GM21390 (cell line): Measurements from ENCODE around the gene PRPF38B.
"Not testable (repeated sequence)": the region's sequence is repeated elsewhere in the genome, so short reads cannot be mapped to it uniquely, and the experiment has no call there.

ENCODE experiments used
- ATAC-seq: cut with Tn5 transposase; IDR thresholded peaks from one replicate; pipeline ENCODE4 v1.9.1; 2021; ENCODE audit not compliant: unreplicated experiment

Gene PRPF38B

GRCh38 chr1:108691942-108692723 is at the start of gene PRPF38B:
Gene PRPF38B, plus strand, starts transcription at chr1:108692310. Its CDS starts 282 bp downstream, at chr1:108692592.
- peak; percentile 88 for ATAC-seq

- ATAC-seq = peak; percentile 56
These were observed 48.4 kb upstream of the PRPF38B start for GRCh38 chr1:108643492-108644335.

- no peak for ATAC-seq
These were observed 47.1 kb upstream of the PRPF38B start for GRCh38 chr1:108644984-108645383.

GRCh38 chr1:108645564-108646184 is 46.4 kb upstream of the PRPF38B start:
- ATAC-seq = no peak

- no peak for ATAC-seq
These were observed 45.9 kb upstream of the PRPF38B start for GRCh38 chr1:108646265-108646647.

GRCh38 chr1:108646648-108647269 is 45.4 kb upstream of the PRPF38B start:
- no peak for ATAC-seq

- ATAC-seq = no peak
These were observed 38.5 kb upstream of the PRPF38B start for GRCh38 chr1:108653431-108654105.

- ATAC-seq = no peak
These were observed 34.6 kb upstream of the PRPF38B start for GRCh38 chr1:108657356-108658080.

- peak; percentile 88 for ATAC-seq
These were observed 31.0 kb upstream of the PRPF38B start, which contains the start of gene HENMT1 for GRCh38 chr1:108661030-108661609. Gene HENMT1, minus strand, starts transcription at chr1:108661093. Its CDS starts 1,209 bp downstream, at chr1:108659884.

- ATAC-seq = no peak
These were observed 29.0 kb upstream of the PRPF38B start for GRCh38 chr1:108663074-108663473.

GRCh38 chr1:108664481-108664880 is 27.6 kb upstream of the PRPF38B start:
- no peak for ATAC-seq

- no peak for ATAC-seq
These were observed 27.0 kb upstream of the PRPF38B start for GRCh38 chr1:108665067-108665466.

- no peak for ATAC-seq
These were observed 26.3 kb upstream of the PRPF38B start for GRCh38 chr1:108665771-108666170.

GRCh38 chr1:108667422-108667821 is 24.7 kb upstream of the PRPF38B start:
- not testable (repeated sequence) for ATAC-seq

GRCh38 chr1:108668777-108669176 is 23.3 kb upstream of the PRPF38B start:
- no peak for ATAC-seq

GRCh38 chr1:108669679-108670078 is 22.4 kb upstream of the PRPF38B start:
- no peak for ATAC-seq

- ATAC-seq = no peak
These were observed 21.9 kb upstream of the PRPF38B start for GRCh38 chr1:108670131-108670773.

- no peak for ATAC-seq
These were observed 21.0 kb upstream of the PRPF38B start for GRCh38 chr1:108671143-108671542.

- no peak for ATAC-seq
These were observed 13.4 kb upstream of the PRPF38B start for GRCh38 chr1:108678706-108679105.
